GM18861 (cell line): ENCODE measurements around the gene TXNIP.
"Not testable (repeated sequence)": the region's sequence is repeated elsewhere in the genome, so short reads cannot be mapped to it uniquely, and the experiment has no call there.

Experiments
- ATAC-seq: cut with Tn5 transposase; IDR thresholded peaks from one replicate; pipeline ENCODE4 v1.9.1; 2021; ENCODE audit not compliant: unreplicated experiment

TXNIP gene, protein sequence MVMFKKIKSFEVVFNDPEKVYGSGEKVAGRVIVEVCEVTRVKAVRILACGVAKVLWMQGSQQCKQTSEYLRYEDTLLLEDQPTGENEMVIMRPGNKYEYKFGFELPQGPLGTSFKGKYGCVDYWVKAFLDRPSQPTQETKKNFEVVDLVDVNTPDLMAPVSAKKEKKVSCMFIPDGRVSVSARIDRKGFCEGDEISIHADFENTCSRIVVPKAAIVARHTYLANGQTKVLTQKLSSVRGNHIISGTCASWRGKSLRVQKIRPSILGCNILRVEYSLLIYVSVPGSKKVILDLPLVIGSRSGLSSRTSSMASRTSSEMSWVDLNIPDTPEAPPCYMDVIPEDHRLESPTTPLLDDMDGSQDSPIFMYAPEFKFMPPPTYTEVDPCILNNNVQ

GRCh38 chr1:145996433-145997015 lies at the start of gene TXNIP:
TSS of gene TXNIP (minus strand) at chr1:145996579. CDS start at chr1:145996266, 313 bp downstream.
- peak; percentile 82 for ATAC-seq

- no peak for ATAC-seq
Observed at GRCh38 chr1:146039844-146040194, 43.4 kb upstream of the TXNIP start.

DNA sequence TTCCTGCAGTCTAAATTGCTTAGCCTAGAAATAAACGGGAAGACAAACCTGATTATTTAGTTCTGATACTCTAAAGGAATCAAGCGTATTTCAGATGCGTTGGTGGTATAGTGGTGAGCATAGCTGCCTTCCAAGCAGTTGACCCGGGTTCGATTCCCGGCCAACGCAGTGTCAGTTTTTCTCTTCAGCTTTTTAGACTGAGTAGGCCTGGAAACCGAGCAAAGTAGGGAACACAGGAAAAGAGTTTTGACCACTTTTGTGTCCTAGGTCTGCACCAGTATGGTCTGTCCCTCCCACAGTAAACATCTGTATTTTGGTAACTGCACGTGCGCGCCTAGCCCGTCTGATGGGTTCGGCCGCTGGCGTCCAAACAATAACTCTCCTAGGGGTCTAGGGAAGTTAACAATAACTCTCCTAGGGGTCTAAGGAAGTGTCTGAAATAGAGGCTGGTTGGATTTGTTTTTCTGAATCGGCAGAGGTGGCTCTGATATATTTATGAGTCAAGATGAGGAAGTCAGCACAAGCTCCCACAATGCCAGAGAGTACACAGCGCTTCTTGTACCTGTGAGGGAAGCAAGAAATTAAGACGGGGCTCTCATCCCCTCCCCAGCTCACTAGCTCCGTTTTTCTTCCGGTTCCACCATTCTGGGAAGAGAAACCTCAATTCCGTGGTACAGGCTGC lies 40.7 kb upstream of the TXNIP start:
- ATAC-seq: peak; percentile 32

GRCh38 chr1:146036241-146036964 lies 40.0 kb upstream of the TXNIP start:
- ATAC-seq: no peak

GRCh38 chr1:146035048-146035423 lies 38.7 kb upstream of the TXNIP start:
- no peak for ATAC-seq

DNA sequence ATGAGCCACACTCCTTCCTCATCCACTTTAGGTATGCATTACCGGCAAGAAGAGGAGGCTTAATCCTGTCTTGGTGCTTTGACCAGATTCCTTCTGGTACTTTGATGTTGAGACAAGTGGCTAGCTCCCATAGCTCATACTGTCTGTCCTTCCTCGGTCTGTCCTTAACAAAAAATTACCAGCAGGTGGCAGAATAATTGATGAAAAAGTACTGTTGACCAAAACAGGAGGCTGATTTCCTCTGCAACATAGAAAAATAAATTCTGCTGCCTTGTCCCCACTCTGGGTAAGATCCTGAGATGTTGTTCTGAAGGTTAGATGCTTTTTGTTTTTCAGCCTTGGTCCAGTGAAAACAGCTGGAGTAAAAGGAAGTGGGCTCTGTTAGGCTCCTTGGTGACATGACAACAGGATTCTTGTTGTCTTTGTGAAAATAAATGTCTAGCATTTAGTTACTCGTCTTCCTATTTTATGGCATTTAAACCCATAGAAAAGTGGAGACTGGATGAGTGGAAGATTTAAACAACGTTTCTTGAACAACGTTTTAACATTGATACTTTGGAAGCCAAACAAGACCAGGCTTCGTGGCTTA lies 36.3 kb upstream of the TXNIP start:
- ATAC-seq: no peak

GRCh38 chr1:146031476-146031875 lies 35.1 kb upstream of the TXNIP start:
- no peak for ATAC-seq

GRCh38 chr1:146029117-146029516 lies 32.7 kb upstream of the TXNIP start:
- ATAC-seq: no peak

DNA sequence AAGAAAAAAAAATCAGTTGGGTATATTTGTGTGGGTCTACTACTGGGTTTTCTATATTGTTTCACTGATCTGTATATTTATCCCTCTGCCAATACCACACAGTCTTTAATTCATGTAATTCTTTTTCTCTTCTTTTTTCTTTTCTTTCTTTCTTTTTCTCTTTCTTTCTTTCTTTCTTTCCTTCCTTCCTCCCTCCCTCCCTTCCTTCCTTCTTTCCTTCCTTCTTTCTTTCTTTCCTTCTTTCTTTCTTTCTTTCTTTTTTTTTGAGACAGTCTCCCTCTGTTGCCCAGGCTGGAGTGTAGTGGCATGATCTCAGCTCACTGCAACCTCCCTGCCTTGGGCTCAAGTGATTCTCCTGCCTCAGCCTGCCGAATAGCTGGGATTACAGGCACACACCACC lies 30.3 kb upstream of the TXNIP start:
- not testable (repeated sequence) for ATAC-seq

GRCh38 chr1:146025787-146026495 lies 29.6 kb upstream of the TXNIP start:
- ATAC-seq: not testable (repeated sequence)

- ATAC-seq: no peak
Observed at GRCh38 chr1:146022403-146023127, 26.2 kb upstream of the TXNIP start.

DNA sequence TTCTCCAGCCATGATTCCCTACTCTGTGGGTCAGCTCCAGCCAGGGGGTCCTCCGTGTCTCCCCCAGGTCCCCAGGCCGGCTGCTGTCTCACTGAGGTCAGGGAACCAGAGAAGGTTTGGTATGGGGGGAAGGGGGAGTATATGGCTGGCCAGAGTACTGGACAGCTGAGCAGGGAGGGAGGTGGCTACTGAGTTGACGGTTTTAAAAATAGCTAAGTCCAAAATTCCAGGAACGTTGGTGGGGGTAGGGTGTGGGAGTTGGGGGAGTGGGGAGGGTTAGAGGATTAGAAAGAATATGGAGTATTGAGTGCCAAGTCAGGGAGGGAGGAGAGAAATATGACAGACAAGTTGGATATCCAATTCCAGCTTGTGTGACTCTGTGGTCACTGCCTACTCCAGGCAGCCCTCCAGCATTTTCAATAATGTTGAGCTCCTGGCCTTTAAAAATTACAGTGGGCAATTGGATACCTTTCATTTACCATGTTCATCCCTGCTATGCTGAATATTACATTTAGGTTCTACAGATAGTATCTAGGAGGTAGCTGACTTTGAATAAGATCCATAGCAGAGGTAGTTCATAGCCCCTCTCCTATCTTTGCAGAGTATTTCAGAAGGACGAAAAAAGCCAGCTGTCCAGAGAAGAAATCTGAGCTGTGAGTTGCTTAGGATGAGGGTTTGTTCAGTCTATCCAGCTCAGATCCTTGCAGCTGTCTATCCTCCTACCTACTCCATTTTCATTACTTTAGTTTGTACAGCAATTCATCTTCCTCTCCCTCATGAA lies 25.4 kb upstream of the TXNIP start, which contains the start of gene HJV:
HJV (minus strand) TSS at position 114 of the 781 bp plus-strand sequence. CDS start 1,504 bp downstream, outside the sequence.
- ATAC-seq: no peak

DNA sequence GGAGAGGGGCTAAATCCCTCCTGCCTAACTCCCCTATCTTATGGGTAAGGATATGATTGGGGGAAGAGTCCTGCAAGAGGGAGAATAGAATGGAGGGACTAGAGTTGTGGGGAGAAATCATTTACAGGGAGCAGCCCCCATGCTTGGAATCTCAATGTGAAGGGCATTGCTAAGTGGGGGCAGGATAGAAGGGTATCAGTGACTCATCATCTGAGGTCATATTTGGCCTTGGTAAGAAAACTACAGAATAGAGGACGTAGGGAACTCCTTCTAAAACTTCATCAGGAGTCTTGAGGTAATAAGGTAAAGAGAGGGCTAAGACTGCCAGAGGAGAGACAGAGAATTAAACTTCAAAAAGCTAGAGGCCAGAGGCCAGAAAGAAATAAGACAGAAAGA lies 24.7 kb upstream of the TXNIP start:
- ATAC-seq: no peak

- no peak for ATAC-seq
Observed at GRCh38 chr1:146020058-146021049, 24.0 kb upstream of the TXNIP start.

GRCh38 chr1:146019231-146020057 lies 23.1 kb upstream of the TXNIP start:
- no peak for ATAC-seq

- ATAC-seq: no peak
Observed at GRCh38 chr1:146016891-146017290, 20.5 kb upstream of the TXNIP start.

GRCh38 chr1:146013559-146013922 lies 17.2 kb upstream of the TXNIP start:
- ATAC-seq: no peak
